IPS DF 4.7 (cell line): ENCODE measurements around the gene PPP1R18.
"Not testable (repeated sequence)": the region's sequence is repeated elsewhere in the genome, so short reads cannot be mapped to it uniquely, and the experiment has no call there.

Experiments used
- DNase-seq: peaks from one replicate; pipeline ENCODE4 v3.0.0-alpha.2; 2013; ENCODE audit warnings: low spot score; ENCODE audit errors: extremely low read depth

PPP1R18 gene, protein sequence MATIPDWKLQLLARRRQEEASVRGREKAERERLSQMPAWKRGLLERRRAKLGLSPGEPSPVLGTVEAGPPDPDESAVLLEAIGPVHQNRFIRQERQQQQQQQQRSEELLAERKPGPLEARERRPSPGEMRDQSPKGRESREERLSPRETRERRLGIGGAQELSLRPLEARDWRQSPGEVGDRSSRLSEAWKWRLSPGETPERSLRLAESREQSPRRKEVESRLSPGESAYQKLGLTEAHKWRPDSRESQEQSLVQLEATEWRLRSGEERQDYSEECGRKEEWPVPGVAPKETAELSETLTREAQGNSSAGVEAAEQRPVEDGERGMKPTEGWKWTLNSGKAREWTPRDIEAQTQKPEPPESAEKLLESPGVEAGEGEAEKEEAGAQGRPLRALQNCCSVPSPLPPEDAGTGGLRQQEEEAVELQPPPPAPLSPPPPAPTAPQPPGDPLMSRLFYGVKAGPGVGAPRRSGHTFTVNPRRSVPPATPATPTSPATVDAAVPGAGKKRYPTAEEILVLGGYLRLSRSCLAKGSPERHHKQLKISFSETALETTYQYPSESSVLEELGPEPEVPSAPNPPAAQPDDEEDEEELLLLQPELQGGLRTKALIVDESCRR

GRCh38 chr6:30686009-30686907 lies at the start of gene PPP1R18:
PPP1R18 (minus strand) TSS chr6:30686645; CDS start chr6:30686018, 627 bp downstream.
- DNase-seq = no peak

GRCh38 chr6:30735668-30736314 lies 49.3 kb upstream of the PPP1R18 start:
- no peak for DNase-seq

- DNase-seq = no peak
Observed at GRCh38 chr6:30732237-30732943, 45.9 kb upstream of the PPP1R18 start.

DNA sequence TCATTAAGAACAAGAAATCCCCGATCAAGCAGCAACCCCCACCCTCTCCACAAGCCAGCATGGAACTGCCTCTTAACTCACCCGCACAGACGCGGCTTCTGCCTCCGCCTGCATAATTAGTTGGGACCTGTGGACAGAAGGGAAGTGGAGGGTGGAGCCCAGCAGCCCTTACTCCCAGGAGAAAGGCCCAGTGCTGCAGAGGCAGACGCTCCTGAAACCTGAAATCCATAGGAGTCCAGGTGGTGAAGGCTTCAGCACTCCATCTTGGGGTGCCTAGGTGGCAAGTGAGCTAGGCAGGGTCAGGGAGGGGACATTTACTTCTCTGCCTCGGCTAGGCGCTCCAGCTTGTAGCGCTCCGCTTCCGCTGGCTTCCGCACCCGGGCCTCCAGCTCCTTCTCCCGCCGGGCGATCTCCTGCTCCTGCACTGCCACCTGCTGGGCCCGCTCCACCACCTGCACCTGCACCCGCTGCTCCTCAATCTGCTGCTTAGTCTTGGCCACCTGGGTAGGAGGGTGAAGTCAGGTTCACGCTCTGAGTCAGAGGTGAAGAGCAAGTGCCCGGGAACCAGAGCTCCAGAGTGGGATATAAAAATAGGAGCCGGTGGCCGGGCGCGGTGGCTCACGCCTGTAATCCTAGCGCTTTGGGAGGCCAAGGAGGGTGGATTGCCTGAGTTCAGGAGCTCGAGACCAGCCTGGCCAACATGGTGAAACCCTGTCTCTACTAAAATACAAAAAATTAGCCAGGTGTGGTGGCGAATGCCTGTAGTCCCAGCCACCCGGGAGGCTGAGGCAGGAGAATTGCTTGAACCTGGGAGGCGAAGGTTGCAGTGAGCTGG lies 44.4 kb upstream of the PPP1R18 start:
- no peak for DNase-seq

DNA sequence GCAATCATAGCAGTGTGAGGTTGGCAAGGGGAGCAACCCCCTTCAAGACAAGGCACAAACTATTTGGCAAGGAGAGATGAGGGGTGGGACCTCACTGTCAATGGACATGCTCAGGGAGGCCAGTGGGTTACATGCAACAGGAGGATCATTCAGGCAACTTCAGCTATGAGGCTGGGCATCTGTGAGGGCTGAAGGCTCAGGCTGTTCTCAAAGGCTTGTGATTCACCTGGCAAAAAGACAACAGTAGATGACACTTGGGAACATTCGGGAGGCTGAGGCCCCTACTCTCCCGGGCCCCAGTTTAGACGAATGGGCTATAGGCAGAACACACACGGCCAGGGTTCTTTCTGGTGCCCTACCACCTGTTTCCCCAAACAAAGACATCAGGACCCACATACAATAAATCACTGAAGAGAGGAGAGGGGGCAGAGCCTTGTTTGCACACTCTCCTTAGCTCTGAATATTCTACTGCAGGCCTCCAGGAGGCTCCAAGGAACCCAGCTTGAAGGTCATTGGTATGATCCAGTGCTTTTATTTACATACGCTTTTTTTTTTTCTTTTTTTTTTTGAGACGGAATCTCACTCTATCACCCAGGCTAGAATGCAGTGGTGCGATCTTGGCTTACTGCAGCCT lies 41.6 kb upstream of the PPP1R18 start:
- DNase-seq = no peak

DNA sequence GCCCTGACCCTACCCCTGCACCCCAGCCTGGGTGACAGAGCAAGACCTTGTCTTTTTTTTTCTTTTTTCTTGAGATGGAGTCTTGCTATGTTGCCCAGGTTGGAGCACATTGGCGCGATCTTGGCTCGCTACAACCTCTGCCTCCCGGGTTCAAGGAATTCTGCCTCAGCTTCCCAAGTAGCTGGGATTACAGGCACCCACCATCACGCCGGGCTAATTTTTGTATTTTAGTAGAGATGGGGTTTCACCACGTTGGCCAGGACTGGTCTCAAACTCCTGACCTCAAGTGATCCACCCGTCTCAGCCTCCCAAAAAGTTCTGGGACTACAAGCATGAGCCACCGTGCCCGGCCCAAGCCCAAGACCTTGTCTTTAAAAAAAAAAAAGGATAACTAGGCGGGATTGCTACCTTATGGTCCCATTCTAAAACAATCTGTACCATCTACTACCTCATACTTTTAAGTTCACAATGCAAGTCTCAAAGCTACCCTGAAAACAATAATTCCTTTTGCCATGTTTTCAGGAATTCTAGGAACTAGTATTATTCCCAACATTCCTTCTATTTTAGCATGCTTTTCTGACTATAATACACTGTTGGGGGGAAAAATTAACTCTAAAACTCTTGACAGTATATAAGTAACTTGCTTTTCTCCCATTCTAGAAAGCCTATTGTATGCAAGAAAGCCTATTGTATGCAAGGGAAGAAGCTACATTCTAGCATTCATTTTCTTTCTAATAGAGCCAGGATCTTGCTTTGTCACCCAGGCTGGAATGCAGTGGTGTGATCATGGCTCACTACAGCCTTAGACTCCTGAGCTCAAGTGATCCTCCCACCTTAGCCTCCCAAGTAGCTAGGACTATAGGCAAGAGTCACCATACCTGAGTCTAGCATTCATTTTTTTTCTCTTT lies 40.3 kb upstream of the PPP1R18 start:
- no peak for DNase-seq

DNA sequence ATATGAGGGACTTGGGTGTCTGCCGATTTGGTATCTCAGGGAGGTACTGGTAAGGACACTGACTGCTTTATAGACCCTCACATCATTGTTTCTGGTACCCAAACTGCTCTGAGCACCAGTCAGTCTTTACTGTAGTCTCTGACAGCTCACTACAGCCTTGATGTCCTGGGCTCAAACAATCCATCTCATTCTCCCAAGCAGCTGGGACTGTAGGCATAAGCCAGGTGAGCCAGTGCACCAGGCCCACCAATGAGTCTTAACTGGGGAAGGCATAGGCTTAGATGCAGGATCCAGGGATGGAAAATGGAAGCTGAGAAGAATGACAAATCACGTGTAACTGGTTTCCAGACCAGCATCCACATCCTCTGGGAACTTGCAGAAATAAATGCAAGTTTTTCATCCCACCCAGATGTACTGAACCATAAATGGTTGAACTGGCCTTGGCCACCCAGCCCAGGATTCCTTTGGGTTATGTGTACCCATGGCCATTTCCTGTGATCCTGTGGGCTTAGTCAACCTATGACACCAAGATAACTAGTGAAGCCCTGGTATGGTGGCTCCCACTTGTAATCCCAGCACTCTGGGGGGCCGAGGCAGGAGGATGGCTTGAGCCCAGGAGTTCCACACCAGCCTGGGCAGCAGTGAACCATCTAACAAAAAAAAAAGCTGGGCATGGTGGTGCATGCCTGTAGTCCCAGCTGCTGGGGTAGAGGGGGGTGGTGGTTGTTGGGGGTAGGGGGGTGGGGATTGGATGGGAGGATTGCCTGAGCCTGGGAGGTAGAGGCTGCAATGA lies 39.5 kb upstream of the PPP1R18 start:
- DNase-seq = no peak

GRCh38 chr6:30724906-30725667 lies 38.6 kb upstream of the PPP1R18 start:
- DNase-seq = no peak

GRCh38 chr6:30723843-30724741 lies 37.6 kb upstream of the PPP1R18 start:
- DNase-seq = not testable (repeated sequence)

GRCh38 chr6:30723159-30723842 lies 36.9 kb upstream of the PPP1R18 start:
- not testable (repeated sequence) for DNase-seq

- DNase-seq = no peak
Observed at GRCh38 chr6:30722280-30723112, 36.1 kb upstream of the PPP1R18 start.

DNA sequence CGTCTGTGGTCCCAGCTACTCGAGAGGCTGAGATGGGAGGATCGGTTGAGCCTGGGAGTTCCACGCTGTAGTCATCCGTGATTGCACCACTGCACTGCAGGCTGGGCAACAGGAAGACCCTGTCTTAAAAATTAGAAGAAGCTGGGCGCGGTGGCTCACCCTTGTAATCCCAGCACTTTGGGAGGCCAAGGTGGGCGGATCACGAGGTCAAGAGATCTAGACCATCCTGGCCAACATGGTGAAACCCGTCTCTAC lies 35.5 kb upstream of the PPP1R18 start:
- DNase-seq = not testable (repeated sequence)

DNA sequence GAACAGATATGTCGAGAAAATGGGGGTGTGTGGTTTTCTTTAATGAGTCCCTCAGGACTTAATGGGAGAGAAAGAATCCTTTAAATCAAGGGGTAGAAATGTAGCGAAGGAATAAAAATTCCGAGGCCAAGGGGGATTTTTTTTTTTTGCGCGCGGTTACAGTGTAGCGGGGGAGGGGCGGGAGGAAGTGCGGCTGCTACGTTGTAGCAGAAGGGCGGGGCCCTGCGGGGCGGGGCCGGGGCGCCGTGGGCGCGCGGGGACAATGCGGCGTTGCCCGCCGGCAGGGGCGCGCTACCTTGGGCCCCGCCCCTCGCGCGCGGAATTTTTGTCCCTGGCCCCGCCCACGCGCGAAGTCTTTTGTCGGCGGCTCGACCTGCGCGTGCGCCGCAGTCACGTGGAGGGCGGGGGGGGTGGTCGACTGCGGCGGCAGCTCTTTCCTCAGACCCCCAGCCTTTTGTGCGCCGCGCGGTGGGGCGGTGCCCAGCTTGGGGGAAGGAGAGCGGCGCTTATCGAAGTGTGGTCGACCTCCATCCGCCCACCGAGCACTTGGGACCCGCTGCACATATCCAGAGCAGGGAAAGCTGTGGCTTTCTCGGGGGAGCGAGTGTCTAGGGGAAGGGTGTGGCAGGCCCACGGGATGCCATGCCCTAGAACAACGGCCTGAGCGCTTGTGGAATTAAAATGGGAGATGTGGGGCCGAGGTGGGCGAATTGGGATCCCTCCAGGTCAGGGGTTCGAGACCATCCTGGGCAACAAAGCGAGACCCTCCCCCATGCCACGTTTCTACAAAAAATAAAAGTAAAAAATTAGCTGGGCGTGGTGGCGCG lies 35.0 kb upstream of the PPP1R18 start:
- DNase-seq = no peak

GRCh38 chr6:30720738-30721197 lies 34.3 kb upstream of the PPP1R18 start:
- no peak for DNase-seq
